ENCODE results near the gene SMIM28.
"Not testable (repeated sequence)": the region's sequence is repeated elsewhere in the genome, so short reads cannot be mapped to it uniquely, and the experiment has no call there.

The SMIM28 gene

GRCh38 chr6:138410048-138410735 is 32.5 kb downstream of the SMIM28 start:
- DNase-seq, result no peak

- no peak for DNase-seq
Observed at GRCh38 chr6:138410972-138411880, 33.5 kb downstream of the SMIM28 start.

GRCh38 chr6:138415125-138415524 is 37.4 kb downstream of the SMIM28 start:
- no peak for DNase-seq

- DNase-seq, result no peak
Observed at GRCh38 chr6:138416206-138416605, 38.5 kb downstream of the SMIM28 start.

GRCh38 chr6:138417493-138418117 is 39.9 kb downstream of the SMIM28 start:
- no peak for DNase-seq

GRCh38 chr6:138418118-138418742 is 40.5 kb downstream of the SMIM28 start:
- DNase-seq, result no peak

- DNase-seq, result no peak
Observed at GRCh38 chr6:138419766-138420165, 42.1 kb downstream of the SMIM28 start.

GRCh38 chr6:138420356-138420755 is 42.7 kb downstream of the SMIM28 start:
- DNase-seq, result no peak

- DNase-seq, result no peak
Observed at GRCh38 chr6:138421089-138421488, 43.4 kb downstream of the SMIM28 start.

- DNase-seq, result no peak
Observed at GRCh38 chr6:138421608-138422007, 43.9 kb downstream of the SMIM28 start.

GRCh38 chr6:138422861-138423260 is 45.2 kb downstream of the SMIM28 start:
- DNase-seq, result no peak

GRCh38 chr6:138424004-138424904 is 46.5 kb downstream of the SMIM28 start:
- no peak for DNase-seq

- not testable (repeated sequence) for DNase-seq
Observed at GRCh38 chr6:138425256-138425655, 47.6 kb downstream of the SMIM28 start.

GRCh38 chr6:138426500-138427123 is 48.9 kb downstream of the SMIM28 start:
- no peak for DNase-seq

- no peak for DNase-seq
Observed at GRCh38 chr6:138427701-138428100, 50.0 kb downstream of the SMIM28 start.

- peak; percentile 77 for DNase-seq
Observed at GRCh38 chr6:138428944-138429598, 51.4 kb downstream of the SMIM28 start.

- no peak for DNase-seq
Observed at GRCh38 chr6:138429761-138430160, 52.1 kb downstream of the SMIM28 start.

GRCh38 chr6:138430361-138431145 is 52.8 kb downstream of the SMIM28 start:
- DNase-seq, result no peak

- DNase-seq, result no peak
Observed at GRCh38 chr6:138431256-138432062, 53.8 kb downstream of the SMIM28 start.

- no peak for DNase-seq
Observed at GRCh38 chr6:138432063-138432356, 54.3 kb downstream of the SMIM28 start.
